ENCODE data around the gene RPS18. TPM values are rescaled to one million over a fixed set of nuclear protein-coding genes. Genes with fewer than 3 reads are reported as not detected.

RPS18 gene
- total and polyA plus RNA-seq, 9 of the 15 experiments (the other 6 are each of a cell fraction or from before 2014, with no cell fraction given), result 5,023 to 17,516 (median 8,131) TPM

DNA sequence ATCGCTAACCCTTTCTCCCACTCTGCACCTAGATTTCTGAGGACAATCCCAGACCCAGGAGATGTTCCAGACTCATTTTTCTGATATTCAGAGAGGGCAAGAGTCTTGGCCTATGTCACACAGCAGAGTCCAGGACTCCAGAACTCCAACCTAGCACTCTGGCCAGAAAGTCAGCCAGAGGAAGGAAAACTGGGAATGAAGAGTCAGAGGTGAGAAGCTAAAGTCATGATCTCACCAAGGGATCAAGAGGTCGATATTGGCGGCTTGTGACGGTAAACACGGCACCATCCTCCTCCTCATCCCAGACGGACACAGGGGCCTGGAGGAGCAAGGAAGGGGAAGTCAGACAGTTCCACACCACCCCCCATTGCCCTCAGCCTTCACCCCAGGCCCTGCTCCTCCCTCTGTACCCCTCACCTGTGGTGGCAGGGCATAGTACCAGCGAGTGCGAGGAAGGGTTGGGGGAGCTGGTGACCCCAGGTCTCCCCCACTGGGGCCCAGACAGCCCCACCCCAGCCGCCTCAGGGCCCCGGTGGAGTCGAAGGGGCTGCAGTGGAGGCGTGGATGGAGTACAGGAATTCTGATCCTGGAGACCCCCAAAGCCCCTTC is 25.0 kb downstream of the RPS18 start:
- WGBS (ENCODE audit: insufficient coverage, low coverage, missing lambda C conversion rate), result 81% methylated on average over 11 of the region's 12 CpGs
- H3K9me3 ChIP-seq (replicated peaks; ENCODE audit: control insufficient read depth, insufficient read depth, low read depth, low read length), result no peaks in the 10 kb centered on the region
- H3K27ac ChIP-seq (ENCODE audit: extremely low read depth, low read depth, low read length), result peak overlapping the region; percentile 94; the same call in 2 of the 3 replicates
- H3K79me2 ChIP-seq (ENCODE audit: control insufficient read depth, insufficient read depth, low read length), result peaks cover 45% of the 10 kb centered on the region
- in situ Hi-C loops (cut with MboI) (no loop called here), intact Hi-C loops (cut with micrococcal nuclease) (loop anchor here (5.0 kb wide), 3 partner anchors 95 to 130 kb away; partner anchors contain the start of genes KIFC1 and PHF1)
- FAIRE-seq (no peak), ATAC-seq (no peak), DNase-seq (ENCODE audit: extremely low read depth in 1 of 4, low spot score in 3 of 4) (no peak)
- H3K4me1 ChIP-seq (replicated peaks in 1 of 2; ENCODE audit: control insufficient read depth in 2 of 2, insufficient read depth in 2 of 2, low read length in 2 of 2), result peaks cover 11 to 45% of the 10 kb centered on the region in 2 experiments
- peak overlapping the region; percentile 89 to 94; a peak in 3 of 4 replicates for H3K9ac ChIP-seq (ENCODE audit: insufficient read depth in 1 of 2, low read depth in 2 of 2, low read length in 2 of 2)
- no TSS peak for BruUV-seq (replicated peaks)
- no peaks in the 10 kb centered on the region for H3K27me3 ChIP-seq (ENCODE audit: control insufficient read depth in 2 of 2, insufficient read depth in 2 of 2, low read length in 2 of 2)
- POLR2A ChIA-PET, result interaction anchor here (0.6 to 1.6 kb wide), 7 partner anchors 8 to 355 kb away, joined by 3 to 11 read pairs (median 3); partner anchors contain the start of genes B3GALT4, PFDN6 and WDR46
- H3K4me2 ChIP-seq (ENCODE audit: insufficient read depth, low read length), result peak overlapping the region; percentile 79
- H2AFZ ChIP-seq (ENCODE audit: low read depth, low read length), result peak overlapping the region; percentile 22; the same call in 1 of the 2 replicates
- 0 out of 2 replicates have a peak, but pooled peaks cover 3% of the 10 kb centered on the region for H4K20me1 ChIP-seq (replicated peaks; ENCODE audit: control insufficient read depth, insufficient read depth, low read length)
- peaks cover 59% of the 10 kb centered on the region for H3K36me3 ChIP-seq (ENCODE audit: control insufficient read depth, insufficient read depth, low read length)
- H3K4me3 ChIP-seq, result peak overlapping the region; percentile 64
- H3K9me1 ChIP-seq (ENCODE audit: control insufficient read depth, insufficient read depth, low read length), result peaks cover 6% of the 10 kb centered on the region
- CTCF ChIA-PET (ENCODE audit: low intra/inter-chr PET ratio), result no interaction called here
- TF ChIP-seq, protein P1, sequence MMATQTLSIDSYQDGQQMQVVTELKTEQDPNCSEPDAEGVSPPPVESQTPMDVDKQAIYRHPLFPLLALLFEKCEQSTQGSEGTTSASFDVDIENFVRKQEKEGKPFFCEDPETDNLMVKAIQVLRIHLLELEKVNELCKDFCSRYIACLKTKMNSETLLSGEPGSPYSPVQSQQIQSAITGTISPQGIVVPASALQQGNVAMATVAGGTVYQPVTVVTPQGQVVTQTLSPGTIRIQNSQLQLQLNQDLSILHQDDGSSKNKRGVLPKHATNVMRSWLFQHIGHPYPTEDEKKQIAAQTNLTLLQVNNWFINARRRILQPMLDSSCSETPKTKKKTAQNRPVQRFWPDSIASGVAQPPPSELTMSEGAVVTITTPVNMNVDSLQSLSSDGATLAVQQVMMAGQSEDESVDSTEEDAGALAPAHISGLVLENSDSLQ (IDR thresholded peaks at IDR 0.05), result no peak
- TF ChIP-seq RBM22 (IDR thresholded peaks at IDR 0.05; ENCODE audit: low read depth, low read length, poor library complexity, severe bottlenecking) (no peak), RBM25 (IDR thresholded peaks at IDR 0.05; ENCODE audit: low read depth, low read length, severe bottlenecking) (peak; percentile 91), SMARCB1 (IDR thresholded peaks at IDR 0.05; ENCODE audit: insufficient read length, low read depth) (no peak), BRD9 (IDR thresholded peaks at IDR 0.05; ENCODE audit: low read depth, partially characterized antibody) (no peak), RBBP5 (IDR thresholded peaks at IDR 0.05; ENCODE audit: borderline replicate concordance, insufficient read depth, low read length, poor library complexity, severe bottlenecking) (no peak), HDAC6 (IDR thresholded peaks at IDR 0.05; ENCODE audit: low read depth, low read length) (no peak), MEF2D (tag; conservative IDR thresholded peaks at IDR 0.05; ENCODE audit: low read depth) (no peak)
- TF ChIP-seq, protein P2, sequence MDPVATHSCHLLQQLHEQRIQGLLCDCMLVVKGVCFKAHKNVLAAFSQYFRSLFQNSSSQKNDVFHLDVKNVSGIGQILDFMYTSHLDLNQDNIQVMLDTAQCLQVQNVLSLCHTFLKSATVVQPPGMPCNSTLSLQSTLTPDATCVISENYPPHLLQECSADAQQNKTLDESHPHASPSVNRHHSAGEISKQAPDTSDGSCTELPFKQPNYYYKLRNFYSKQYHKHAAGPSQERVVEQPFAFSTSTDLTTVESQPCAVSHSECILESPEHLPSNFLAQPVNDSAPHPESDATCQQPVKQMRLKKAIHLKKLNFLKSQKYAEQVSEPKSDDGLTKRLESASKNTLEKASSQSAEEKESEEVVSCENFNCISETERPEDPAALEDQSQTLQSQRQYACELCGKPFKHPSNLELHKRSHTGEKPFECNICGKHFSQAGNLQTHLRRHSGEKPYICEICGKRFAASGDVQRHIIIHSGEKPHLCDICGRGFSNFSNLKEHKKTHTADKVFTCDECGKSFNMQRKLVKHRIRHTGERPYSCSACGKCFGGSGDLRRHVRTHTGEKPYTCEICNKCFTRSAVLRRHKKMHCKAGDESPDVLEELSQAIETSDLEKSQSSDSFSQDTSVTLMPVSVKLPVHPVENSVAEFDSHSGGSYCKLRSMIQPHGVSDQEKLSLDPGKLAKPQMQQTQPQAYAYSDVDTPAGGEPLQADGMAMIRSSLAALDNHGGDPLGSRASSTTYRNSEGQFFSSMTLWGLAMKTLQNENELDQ (CRISPR knock-in tag; IDR thresholded peaks at IDR 0.05; ENCODE audit: borderline replicate concordance), result no peak
- TF ChIP-seq, protein P3, sequence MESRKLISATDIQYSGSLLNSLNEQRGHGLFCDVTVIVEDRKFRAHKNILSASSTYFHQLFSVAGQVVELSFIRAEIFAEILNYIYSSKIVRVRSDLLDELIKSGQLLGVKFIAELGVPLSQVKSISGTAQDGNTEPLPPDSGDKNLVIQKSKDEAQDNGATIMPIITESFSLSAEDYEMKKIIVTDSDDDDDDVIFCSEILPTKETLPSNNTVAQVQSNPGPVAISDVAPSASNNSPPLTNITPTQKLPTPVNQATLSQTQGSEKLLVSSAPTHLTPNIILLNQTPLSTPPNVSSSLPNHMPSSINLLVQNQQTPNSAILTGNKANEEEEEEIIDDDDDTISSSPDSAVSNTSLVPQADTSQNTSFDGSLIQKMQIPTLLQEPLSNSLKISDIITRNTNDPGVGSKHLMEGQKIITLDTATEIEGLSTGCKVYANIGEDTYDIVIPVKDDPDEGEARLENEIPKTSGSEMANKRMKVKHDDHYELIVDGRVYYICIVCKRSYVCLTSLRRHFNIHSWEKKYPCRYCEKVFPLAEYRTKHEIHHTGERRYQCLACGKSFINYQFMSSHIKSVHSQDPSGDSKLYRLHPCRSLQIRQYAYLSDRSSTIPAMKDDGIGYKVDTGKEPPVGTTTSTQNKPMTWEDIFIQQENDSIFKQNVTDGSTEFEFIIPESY (CRISPR knock-in tag; IDR thresholded peaks at IDR 0.05), result peak; percentile 80
- TF ChIP-seq, protein P4, sequence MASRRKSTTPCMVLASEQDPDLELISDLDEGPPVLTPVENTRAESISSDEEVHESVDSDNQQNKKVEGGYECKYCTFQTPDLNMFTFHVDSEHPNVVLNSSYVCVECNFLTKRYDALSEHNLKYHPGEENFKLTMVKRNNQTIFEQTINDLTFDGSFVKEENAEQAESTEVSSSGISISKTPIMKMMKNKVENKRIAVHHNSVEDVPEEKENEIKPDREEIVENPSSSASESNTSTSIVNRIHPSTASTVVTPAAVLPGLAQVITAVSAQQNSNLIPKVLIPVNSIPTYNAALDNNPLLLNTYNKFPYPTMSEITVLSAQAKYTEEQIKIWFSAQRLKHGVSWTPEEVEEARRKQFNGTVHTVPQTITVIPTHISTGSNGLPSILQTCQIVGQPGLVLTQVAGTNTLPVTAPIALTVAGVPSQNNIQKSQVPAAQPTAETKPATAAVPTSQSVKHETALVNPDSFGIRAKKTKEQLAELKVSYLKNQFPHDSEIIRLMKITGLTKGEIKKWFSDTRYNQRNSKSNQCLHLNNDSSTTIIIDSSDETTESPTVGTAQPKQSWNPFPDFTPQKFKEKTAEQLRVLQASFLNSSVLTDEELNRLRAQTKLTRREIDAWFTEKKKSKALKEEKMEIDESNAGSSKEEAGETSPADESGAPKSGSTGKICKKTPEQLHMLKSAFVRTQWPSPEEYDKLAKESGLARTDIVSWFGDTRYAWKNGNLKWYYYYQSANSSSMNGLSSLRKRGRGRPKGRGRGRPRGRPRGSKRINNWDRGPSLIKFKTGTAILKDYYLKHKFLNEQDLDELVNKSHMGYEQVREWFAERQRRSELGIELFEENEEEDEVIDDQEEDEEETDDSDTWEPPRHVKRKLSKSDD (conservative IDR thresholded peaks at IDR 0.05; ENCODE audit: low read length), result no peak

Measured in K562 (cell line).